ENCODE results near the gene IGSF21.

Gene IGSF21

DNA sequence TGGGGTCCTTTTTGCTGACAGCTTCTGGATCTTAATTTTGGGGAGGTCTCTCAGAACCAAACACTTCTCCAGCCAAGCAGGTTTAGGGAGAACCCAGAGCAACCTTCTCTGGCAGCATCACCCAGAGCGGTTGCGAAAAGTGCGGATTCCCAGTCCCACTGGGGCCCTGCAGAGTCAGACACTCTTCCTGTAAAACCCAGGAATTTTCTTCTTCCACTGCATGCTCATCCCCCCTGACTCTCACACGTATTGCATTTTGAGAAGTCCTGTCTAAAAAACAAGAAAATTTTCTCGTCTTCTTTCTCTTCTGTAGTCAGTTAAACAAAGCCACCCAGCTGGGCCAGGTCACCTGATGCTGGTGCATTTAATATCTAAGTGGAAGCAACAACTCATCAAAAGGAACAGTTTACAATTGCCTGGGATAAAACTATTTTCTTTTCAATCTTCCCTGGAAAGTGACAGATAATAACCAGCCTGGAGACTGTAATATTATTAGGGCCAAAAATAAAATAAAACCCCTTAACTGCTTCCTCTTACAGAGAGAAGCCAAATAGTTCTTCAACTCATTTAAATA, 156.0 kb downstream of the IGSF21 start:
- DNase-seq (ENCODE audit: low read depth) = no peak

- DNase-seq (ENCODE audit: low read depth) = no peak
Measured at GRCh38 chr1:18264450-18265039, 156.9 kb downstream of the IGSF21 start.

DNA sequence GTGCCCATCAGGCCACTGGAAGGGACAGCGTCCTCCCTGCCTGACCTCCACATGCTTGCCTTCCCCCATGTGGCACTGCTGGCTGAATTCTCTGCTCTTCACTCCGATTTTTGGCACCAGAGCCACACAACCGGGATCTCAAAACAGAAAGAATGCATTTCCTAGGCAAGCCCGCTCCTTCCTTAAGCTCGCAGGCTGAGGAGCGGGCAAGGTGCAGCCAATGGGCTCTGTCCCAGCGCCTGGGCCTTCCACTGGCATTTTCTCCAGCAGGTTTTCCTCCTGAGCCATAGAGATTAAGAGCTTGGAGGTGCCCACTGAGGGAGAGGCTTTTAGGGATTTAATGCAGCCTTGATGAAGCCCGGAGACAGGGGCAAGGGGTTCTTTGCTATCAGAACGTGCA, 158.0 kb downstream of the IGSF21 start:
- no peak for DNase-seq (ENCODE audit: low read depth)

DNA sequence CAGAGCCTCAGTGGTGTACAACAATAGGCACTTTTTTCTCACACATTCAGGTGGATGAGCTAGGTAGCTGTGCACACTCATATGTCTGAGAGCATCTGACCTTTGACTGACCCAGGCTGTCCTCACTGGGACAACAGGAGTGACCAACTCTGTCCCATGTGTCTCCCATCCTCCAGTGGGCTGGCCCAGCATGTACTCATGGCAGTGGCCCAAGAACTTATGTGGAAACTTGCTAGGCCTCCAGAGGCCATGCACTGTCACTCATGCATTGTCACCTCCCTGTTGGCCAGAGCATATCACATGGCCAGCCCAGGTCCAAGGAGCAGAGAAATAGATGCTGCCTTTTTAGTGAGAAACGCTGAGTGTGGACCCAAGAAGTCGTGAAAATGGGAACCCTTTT, 158.8 kb downstream of the IGSF21 start:
- DNase-seq (ENCODE audit: low read depth) = no peak

DNA sequence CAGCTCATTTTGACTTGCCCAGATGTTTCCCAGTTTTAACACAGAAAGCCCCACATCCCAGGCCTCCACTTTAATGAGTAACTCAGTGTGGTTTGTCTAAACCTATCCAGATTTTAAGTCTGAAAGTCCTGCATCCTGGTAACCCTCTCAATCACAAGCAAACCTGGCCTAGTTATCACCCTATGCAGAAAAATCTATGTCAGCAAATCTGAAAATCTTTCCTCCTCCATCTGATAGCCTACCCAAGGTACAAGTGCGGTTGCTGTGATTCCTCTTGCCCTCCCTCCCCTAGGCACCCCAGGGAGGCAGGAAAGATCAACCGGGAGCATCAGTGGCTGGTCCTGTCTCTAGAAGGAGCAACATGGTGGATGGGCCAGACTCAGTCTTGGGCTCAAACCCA, 163.7 kb downstream of the IGSF21 start:
- DNase-seq (ENCODE audit: low read depth) = no peak

- DNase-seq (ENCODE audit: low read depth) = no peak
Measured at GRCh38 chr1:18278946-18279345, 171.3 kb downstream of the IGSF21 start.

DNA sequence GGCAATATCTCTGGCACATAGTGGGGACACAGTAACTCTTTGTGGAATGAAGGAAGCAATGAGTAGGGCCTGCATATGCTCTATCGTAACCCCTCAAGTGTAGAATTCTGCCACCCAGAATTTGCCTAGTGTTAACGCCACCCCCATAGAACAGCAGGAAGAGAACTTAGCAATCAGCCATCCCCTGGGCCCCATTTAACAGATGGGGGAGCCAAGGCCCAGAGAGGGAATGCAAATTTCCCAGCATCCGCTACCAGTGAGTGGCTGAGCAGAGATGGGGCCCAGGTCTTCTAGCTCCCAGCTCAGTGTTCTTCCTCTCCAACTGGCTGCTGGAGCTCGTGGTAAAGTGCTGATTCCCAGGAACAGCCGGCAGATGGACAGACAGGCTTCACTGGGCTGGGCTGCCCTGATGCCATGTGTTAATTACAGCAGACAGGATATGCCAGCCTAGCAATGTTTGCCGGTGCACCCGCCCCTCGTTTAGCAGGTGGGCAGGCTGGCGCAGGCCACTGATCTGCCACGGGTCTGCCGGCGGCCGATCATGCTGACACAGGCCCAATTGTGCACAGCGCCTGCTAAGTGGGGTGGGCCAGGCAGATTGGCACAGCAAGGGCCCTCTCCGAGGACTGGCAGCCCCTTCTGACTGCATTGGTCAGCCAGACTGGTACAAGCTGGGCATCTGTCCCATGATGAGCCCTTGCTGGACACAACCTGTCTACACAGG, 171.9 kb downstream of the IGSF21 start:
- no peak for DNase-seq (ENCODE audit: low read depth)

DNA sequence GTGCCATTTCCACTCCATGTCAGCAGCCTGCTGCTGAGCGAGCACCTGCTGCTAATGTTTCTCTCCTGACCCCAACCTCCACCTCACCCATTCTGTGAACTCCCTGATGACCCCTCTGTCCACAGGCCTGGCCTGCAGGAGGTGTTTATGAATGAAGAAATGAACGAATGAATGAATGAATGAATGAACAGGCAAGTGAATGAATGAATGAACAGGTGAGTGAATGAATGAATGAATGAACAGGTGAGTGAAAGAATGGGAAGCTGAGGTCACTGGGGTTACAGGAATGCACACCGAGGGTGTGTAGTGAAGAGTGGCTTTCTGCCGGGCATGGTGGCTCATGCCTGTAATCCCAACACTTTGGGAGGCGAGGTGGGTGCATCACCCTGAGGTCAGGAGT, 173.4 kb downstream of the IGSF21 start:
- DNase-seq (ENCODE audit: low read depth) = no peak

- DNase-seq (ENCODE audit: low read depth) = no peak
Measured at GRCh38 chr1:18282851-18283600, 175.4 kb downstream of the IGSF21 start.

GRCh38 chr1:18283601-18284385, 176.2 kb downstream of the IGSF21 start:
- no peak for DNase-seq (ENCODE audit: low read depth)

DNA sequence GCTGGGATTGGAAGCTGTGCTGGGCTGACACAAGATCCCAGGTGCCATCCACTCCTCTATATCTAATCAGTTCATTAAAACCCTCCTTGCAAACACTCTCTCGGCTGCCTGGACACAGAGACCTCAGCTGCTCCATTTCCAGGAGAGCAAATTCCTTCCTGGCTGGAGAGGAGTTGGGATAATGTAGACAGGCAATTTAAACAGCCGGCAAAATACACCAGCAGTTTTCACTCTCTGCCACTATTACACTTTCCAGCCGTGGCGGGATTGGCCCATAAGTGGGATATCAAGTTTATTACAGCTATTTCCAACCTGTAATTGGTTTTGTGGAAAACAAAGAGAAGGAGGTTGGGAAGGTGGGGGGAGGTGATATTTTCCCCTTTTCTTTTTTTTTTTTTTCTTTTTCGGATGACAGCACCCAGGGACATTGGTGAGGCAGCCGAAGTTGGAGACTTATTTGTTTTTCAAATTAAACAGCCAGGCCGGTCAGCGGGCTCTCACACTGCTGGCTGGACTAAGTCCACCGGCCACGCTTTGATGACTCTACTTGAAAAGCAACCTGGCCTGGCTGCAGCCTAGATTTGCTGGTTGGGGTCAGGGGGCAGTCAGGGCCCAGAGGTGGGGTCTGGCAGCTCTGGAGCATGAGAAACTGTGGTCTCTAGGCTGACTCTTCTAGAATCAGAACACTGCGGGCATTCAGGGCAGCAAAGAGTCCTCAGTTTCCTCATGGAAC, 177.4 kb downstream of the IGSF21 start:
- DNase-seq (ENCODE audit: low read depth) = no peak

DNA sequence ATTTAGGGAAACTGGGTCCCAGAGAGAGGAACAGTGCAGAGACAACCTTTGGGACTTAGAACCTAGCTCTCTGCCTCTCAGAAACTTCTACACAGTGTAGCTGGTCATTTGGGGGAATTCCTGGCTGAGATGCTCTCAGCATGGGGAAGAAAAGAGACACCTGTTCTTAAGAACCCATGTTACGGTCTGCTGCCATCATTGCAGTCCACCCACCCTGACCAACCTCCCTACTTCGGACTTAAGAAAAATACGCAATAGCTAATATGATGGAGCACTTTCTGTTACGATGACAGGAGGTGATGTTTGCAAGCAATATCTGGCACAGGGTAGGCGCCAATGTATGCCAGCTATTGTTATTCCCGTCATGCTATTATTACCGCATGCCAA, 177.9 kb downstream of the IGSF21 start:
- DNase-seq (ENCODE audit: low read depth) = no peak

GRCh38 chr1:18288722-18289121, 181.1 kb downstream of the IGSF21 start:
- no peak for DNase-seq (ENCODE audit: low read depth)

- no peak for DNase-seq (ENCODE audit: low read depth)
Measured at GRCh38 chr1:18289597-18289996, 182.0 kb downstream of the IGSF21 start.

DNA sequence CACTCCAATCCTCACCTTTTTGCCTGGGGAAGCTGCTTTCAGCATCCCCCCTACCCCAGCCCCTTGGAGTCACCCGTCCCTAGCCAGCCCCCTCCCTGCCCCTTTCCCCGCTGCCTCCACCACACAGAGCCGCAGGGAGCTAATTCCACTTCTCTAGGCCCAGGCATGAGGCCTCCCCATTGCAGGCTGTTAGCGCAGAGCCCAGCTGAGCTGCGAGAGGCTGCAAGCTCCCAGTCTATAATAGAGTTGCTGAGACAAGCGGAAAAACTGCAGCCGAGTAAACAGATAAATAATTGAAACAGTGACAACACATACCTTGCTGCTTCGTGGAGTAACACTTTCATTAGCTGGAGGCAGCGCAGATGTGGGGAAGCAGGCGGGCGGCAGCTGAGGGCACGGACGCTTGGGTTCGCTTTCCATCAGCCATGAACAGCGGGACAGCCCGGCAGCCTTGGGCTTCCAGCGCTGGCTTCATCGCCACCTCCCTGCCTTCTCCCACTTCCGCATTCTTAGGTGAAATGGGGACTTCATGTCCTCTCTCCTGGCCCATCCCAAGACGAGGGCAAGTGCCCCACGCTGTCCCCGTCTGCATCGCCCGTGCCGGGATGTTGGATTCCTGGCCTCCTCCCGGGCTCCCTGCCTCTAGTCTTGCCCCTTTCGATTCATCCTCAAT, 183.3 kb downstream of the IGSF21 start:
- no peak for DNase-seq (ENCODE audit: low read depth)

DNA sequence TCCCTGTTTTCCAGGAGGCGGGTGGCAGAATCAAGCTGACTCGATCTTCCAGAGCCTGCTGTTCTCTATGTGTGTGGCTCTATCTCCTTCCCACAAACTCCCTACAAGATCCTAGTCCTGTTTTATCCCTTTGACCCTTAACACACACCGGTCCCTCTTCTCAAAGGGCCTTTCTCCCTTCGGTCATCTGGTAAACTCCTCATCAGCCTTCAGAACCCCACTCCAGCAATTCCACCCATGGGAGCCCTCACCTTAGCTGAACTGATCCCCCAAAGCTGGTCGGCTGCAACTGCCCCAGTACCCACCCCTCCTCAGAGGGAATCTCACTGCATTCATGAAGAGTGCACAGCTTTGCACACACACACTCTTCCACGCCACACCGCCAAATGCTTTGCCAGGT, 184.9 kb downstream of the IGSF21 start:
- no peak for DNase-seq (ENCODE audit: low read depth)

DNA sequence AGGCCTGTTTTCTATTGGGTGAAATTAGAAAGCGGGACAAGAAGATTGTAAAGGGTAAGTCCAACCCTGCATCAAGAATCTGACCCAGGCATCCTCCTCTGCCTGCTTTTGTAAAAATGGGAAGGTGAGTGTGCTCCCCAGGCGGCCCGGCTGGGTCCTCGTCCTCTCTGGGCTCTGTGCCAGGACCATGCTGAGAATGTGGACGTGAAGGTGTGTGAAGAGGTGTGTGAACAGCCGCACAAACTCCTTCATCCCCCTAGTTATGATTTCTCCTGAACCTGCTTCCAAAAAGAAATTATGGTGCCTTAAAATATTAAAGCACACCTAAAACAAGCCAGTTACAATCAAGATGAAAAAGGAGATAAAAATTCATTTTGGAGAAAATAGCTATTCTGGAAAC, 185.7 kb downstream of the IGSF21 start:
- DNase-seq (ENCODE audit: low read depth) = no peak

- no peak for DNase-seq (ENCODE audit: low read depth)
Measured at GRCh38 chr1:18294437-18295176, 187.0 kb downstream of the IGSF21 start.

DNA sequence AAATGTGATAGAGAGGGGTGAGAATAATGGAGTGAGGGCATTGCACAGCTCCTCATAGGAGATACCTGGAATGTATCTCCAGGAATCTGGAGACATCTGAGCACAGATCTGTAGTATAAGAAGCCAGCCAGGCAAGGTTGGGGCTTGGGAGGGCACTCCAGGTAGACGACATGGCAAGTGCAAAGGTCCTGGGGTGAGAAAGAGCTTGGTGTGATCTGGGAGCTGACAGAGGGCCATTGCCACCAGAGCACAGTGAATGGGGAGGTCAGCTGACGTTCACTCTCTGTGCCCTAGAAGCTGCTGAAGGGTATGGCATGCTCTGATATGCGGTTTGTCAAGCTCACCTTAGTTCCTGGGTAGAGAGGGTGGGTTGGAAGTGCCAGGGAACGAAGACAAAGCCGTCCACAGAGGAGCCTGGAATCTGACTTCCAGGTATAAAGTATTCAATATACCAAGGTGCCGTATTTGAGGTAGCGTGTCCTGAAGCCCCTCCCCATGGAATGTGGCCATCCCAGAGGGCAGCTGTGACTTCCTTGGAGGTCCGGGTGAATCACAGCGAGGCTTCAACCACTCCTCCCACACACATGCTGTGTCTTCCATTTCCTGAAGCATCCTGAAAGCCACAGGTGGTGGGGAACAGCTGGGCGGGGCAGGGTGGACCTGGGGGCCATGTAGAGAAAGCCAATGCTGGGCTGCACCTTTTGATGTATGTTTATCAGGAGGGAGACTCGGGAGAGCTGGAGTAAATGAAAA, 190.5 kb downstream of the IGSF21 start:
- DNase-seq (ENCODE audit: low read depth) = no peak
